ENCODE measurements around the gene RGL3.
A peak's percentile ranks its signal among the peaks of the same experiment; 100 is the strongest.
"Not testable (repeated sequence)": the region's sequence is repeated elsewhere in the genome, so short reads cannot be mapped to it uniquely, and the experiment has no call there.

The RGL3 gene

DNA sequence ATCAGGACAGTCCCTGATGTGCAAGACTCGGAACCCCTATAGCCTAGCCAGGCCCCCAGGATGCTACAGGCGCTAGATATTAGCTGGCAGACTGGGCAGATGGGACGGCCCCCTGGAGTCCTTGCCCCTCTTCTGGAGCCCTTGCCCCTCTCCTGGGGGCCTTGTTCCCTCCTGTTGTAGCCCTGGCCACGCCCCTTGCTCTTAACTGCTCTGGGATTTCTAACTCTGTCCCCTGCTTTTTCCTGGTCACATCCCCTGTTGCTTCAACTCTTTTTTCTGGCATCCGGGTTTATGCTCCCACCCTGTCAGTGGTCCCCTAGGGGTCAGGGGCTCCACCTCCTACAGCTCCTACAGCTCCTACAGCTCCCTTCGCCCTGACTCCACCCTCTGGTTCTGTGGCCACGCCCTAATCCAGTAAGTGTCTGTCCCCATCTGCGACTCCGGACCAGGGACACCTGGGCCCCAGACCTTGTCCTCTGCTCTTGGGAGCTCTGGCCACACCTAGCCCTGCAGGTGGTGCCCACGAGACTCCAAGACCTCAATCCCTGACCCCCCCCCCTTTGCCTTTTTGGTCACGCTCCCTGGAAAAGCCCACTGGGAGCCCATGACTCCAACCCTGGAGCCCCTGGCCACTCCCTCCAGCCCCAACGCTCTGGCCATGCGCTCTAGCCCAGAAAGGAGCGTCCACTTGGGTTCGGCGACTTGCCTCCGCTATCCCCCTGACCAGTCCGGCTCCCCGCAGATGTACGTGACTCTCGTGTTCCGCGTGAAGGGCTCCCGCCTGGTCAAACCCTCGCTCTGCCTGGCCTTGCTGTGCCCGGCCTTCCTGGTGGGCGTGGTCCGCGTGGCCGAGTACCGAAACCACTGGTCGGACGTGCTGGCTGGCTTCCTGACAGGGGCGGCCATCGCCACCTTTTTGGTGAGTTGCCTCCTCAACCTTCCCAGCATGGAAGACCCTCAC is 57.1 kb downstream of the RGL3 start:
- DNase-seq (ENCODE audit: low read depth): no peak

DNA sequence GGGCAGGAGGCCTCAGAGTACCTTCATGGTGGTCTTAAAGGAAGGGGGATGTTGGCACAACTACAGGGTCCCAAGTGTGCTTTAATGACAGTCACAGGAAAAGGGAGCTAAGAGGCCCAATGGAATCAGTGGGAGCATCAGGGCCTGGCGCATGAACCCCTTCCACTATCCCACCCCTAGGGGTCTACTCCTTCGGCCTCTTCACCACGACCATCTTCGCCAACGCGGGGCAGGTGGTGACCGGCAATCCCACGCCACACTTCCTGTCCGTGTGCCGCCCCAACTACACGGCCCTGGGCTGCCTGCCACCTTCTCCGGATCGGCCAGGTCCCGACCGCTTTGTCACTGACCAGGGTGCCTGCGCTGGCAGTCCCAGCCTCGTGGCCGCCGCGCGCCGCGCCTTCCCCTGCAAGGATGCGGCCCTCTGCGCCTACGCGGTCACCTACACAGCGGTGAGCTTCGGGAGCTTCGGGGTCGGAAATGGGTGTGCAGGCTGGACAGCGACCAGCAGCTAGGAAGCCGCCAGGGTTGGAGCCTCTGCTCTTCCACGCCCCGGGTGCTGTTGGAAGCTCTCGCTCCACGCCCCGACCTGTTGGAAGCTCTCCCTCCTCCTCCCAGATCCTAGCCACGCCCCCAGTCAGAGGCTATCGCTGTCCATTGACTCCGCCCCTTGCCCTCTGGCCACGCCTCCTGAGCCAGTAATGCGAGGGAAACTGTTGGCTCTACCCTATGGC is 57.9 kb downstream of the RGL3 start:
- DNase-seq (ENCODE audit: low read depth): no peak

DNA sequence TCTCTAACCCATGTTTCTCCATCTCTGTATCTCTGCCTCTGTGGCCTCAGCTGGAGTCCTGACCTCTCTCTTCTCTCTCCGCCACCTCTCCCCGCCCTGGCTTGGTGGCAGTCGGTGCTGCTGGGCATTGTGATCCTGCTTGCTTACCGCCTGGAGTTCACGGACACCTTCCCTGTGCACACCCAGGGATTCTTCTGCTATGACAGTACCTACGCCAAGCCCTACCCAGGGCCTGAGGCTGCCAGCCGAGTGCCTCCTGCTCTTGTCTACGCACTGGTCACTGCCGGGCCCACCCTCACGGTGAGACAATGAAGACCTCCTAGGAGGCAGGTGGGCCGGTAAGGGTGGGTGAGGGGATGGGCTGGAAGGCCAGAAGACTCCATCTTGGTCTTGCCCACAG is 59.7 kb downstream of the RGL3 start:
- no peak for DNase-seq (ENCODE audit: low read depth)

DNA sequence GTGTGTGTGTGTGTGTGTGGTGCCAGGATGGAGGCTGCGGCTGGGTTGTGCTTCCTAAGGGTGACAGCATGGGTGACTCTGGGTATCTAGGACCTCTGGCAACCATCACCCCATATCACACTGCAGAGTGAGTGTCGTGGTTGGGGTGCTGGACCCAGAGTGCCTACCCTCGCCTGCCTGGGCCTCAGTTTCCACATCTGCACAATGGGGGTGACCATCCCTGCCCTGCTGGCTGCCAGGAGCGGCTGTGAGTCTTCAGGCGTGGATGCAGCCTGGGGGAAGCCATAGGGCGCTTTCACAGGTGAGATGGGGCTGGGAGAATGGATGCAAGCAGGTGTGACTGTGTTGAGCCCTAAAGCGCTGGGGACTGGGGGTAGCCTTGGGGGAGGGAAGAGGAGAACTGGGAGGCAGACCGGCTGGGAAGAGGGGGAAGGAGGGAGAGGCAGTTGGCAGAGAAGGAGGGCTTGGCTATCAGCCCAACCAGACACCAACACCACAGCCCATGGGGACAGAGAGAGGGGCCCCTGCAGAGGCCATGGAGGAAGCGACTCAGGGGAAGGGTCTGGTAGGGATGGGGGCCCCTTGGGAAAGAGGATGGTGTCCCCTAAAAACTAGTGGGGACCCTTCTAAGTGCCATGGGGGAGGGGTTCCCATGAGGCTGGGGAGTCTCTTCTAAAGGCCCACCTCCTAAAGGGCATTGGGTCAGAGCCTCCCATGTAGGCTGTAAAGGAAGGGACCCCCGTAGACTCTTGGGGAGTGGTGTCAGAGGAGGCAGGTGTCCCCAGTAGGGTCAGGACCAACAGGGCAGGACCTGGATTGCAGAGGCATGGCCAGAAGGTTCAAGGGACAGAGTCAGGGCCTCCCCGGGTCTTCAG is 62.2 kb downstream of the RGL3 start:
- DNase-seq (ENCODE audit: low read depth): no peak

DNA sequence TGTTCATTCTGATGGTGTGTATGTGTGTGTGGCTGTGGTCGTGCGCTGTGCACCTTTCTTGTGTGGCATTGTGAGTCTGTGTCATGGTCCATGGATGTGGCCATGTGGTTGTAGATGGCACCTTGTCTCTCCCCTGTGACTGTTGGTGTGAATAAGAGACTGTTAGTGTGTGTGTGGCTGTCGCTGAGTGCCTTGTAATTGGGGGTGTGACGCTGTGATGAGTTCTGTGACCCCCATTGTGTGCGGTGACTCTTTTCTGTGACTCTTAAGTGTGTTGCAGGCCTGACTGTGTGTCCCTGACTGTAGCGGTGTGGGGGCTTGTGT is 63.1 kb downstream of the RGL3 start:
- DNase-seq (ENCODE audit: low read depth): no peak

DNA sequence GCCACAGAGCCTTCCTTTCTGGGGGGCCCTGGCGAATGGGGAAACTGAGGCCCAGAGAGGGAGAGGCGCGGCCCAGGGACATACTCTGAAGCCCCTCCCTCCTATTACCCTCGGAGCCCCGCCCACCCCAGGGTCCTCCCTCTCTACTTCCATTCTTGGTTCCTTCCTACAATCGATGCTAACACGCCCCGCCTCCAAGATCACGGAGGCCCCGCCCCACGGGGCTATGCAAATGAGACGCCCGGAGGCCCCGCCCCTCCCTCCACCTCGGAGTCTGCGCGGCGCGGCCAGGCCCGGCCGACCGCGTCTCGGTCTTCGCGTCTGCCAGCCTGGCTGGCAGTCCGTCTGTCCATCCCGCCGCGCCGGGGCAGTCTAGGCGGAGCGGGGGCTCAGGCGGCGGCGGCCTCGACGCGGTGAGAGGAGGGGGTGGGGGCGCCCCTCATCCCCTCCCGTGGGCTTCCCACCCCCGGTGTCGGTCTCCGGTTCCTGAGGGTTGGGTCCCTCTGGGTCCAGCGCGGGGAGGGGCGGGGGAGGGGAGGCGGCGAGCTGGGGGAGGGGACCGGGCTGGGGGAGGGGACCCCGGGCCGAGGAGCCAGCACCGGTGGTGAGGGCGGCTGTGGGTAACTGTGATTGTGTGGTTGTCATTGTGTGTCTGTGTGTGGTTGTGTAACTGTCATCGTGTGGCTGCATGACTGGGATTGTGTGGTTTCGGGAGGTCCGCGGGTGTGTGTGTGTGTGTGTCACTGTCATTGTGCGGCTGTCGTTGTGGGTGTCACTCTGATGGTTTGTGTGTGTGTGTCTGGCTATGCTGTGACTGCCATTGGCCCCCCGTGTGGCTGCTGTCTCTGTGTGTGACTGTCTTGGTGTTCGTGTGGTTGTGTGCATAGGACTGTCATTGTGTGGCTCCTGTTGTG is 63.7 kb downstream of the RGL3 start, which contains the start of gene PLPPR2:
PLPPR2 (plus strand) TSS at position 273 of the 914 bp plus-strand sequence. CDS start 2,242 bp downstream, outside the sequence.
- peak; percentile 66 for DNase-seq (ENCODE audit: low read depth)

DNA sequence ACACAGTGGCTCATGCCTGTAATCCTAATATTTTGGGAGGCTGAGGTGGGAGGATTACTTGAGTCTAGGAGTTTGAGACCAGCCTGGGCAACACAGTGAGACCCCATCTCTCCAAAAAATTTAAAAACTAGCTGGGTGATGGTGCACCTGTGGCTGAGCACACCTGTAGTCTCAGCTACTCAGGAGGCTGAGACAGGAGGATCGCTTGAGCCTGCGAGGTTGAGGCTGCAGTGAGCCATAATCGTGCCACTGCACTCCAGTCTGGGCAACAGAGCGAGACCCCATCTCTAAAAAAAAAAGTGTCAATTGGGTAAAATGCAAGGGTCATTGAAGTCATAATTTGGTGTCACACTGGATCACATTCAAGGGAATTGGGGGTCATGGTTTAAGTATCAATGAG is 65.0 kb downstream of the RGL3 start:
- not testable (repeated sequence) for DNase-seq (ENCODE audit: low read depth)

DNA sequence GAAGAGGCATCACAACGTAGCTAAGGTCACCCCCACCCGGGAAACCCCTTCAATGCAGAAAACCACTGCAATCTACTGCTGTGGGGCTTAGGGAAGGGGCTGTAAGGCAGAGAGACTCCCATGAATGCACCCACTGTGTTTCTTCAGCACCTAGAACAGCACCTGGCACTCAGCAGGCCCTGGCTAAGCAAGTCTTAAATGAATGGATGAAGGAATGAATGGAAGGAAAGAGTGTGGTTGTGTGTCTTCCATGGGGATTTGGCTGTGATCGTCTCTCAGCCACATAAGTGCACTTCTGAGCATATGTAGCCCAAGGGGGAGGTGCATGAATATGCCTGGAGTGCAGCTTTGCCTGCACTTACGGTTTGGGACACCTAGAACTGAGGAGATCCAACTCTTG is 69.9 kb downstream of the RGL3 start:
- DNase-seq (ENCODE audit: low read depth): no peak

DNA sequence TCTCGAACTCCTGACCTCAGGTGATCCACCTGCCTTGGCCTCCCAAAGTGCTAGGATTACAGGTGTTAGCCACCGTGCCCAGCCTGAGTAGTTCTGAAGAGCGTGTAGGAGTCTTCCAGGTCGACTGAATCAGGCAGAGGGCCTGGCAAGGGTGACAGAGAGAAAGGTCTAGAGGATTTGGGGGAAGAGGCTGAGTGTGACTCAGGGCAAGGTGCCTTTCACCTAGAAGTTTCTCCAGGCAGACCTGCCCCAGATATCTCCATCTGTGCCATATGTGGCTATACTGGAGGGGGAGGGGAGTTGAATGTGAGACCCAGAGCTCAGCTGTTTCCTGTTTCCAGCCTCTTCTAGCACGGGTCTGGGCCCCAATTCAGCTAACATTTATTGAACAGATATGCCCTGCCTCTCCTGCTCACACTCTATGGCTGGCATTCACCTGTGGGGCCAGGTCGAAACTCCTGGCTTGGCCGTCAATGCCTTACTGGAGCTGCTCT is 71.5 kb downstream of the RGL3 start:
- DNase-seq (ENCODE audit: low read depth): no peak

DNA sequence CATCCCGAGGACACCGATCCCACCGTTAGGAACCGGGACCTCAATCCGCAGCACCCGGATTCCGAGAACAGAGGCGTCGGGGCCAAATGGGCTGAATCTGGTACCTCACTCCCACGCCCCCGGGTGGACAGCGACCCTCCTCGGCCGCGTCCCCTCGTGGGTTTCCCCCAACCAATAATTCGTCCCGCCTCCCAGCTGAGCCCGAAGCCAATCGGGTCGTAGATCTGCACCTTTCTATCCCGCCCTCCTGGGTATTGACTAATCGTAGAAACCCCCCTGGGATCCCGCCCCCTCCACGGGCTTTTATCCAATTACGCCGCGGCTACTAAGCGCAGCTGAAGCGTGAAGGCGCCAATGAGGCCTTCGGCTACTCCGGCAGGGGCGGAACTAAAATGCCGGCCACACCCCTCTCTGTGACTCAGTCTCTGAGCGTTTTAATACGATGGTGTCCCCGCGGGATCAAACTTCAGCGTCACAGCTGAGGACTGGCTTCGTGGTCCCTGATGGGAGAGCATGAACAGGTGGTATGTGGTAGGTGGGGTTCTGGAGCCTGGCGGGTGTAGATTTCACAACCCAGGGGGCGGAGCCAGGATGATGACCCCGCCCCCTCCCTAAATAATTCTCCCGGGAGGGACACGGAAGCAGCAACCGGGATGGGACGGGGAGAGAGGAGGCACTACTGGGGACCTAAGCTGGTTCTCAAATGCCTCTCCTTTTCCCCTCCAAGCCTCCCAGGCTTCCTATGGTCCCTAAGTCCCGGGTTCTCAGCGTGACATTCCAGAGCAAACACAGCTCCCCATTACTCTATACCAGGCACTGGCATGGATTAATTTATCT is 72.8 kb downstream of the RGL3 start, which contains the start of the genes CCDC159 and TMEM205:
CCDC159 (plus strand) TSS at position 416 of the 837 bp plus-strand sequence; CDS start at position 504, 88 bp downstream.
TMEM205 (minus strand) TSS at position 165 of the 837 bp plus-strand sequence. CDS start 649 bp downstream, outside the sequence.
- peak; percentile 90 for DNase-seq (ENCODE audit: low read depth)

DNA sequence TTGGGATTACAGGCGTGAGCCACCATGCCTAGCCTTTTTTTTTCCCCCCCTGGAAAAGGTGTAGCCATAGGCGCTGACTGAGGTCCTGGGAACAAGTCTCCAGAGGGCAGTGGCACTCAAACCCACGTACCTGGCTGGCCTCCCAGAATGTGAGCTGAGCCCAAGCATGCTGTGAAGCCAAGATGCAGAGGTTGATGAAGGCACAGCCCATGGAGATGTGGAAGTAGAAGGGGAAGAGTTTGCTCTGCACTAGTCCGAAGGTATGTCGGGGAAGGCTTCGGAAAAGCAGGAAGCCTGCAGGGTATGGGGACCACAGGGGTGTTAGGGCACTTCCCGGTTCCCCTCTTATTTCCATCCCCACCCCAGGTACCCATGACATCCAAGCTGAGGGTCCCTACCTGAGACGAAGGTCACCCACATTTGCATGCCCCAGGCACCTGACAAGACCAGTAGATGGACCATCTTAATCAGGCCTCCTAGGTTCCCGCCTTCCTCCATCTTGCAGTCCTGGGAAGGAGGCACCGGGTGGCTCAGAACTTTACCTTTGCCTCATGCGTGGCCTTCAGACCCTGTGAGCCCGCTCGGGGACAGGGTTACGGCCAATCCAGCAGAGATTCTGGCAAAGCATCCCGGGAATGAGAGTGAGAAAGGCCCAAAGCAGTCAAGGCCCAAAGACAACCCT is 73.9 kb downstream of the RGL3 start:
- no peak for DNase-seq (ENCODE audit: low read depth)
